ENCODE measurements around the gene CHST15. TPM values are rescaled to one million over a fixed set of nuclear protein-coding genes. Genes with fewer than 3 reads are reported as not detected.

The CHST15 gene
- total and polyA plus RNA-seq, 2 of the 13 experiments (the other 11 are each of a cell fraction or from before 2014, with no cell fraction given) = 1.4 to 94.7 TPM

- TF ChIP-seq ZNF20 (CRISPR knock-in tag; IDR thresholded peaks at IDR 0.05) = no peak
- 0 out of 2 replicates have a peak, but pooled peaks have one; percentile 43 for TF ChIP-seq ZSCAN31 (CRISPR knock-in tag; IDR thresholded peaks at IDR 0.05; ENCODE audit: low read depth)
- TF ChIP-seq SP2 (CRISPR knock-in tag; IDR thresholded peaks at IDR 0.05) = 0 out of 2 replicates have a peak, but pooled peaks have one; percentile 18
- TF ChIP-seq ZNF746 (CRISPR knock-in tag; IDR thresholded peaks at IDR 0.05) = no peak
- no peak for TF ChIP-seq ZNF598 (CRISPR knock-in tag; IDR thresholded peaks at IDR 0.05; ENCODE audit: borderline replicate concordance)
- TF ChIP-seq SP1 (IDR thresholded peaks at IDR 0.05) = no peak
- TF ChIP-seq SP1 (CRISPR knock-in tag; IDR thresholded peaks at IDR 0.05) = no peak
- TF ChIP-seq ZNF557 (CRISPR knock-in tag; IDR thresholded peaks at IDR 0.05) = no peak
- TF ChIP-seq SMC3 (IDR thresholded peaks at IDR 0.05; ENCODE audit: low read length) = peak; percentile 24
- no peak for TF ChIP-seq PPARG (CRISPR knock-in tag; conservative IDR thresholded peaks at IDR 0.05)
- TF ChIP-seq ZNF564 (CRISPR knock-in tag; IDR thresholded peaks at IDR 0.05) = no peak
- TF ChIP-seq KDM4B (CRISPR knock-in tag; IDR thresholded peaks at IDR 0.05) = 0 out of 2 replicates have a peak, but pooled peaks have one; percentile 28
- no peak for TF ChIP-seq RARG (CRISPR knock-in tag; IDR thresholded peaks at IDR 0.05; ENCODE audit: low read depth)
- 0 out of 4 replicates have a peak, but pooled peaks of 1 of the 2 experiments have one; percentile 22 for TF ChIP-seq HMGXB4 (CRISPR knock-in tag; IDR thresholded peaks at IDR 0.05; ENCODE audit: borderline replicate concordance in 1 of 2, low read depth in 1 of 2)
- TF ChIP-seq GMEB1 (CRISPR knock-in tag; IDR thresholded peaks at IDR 0.05; ENCODE audit: borderline replicate concordance) = no peak
- TF ChIP-seq ZNF44 (CRISPR knock-in tag; IDR thresholded peaks at IDR 0.05) = no peak
- no peak for TF ChIP-seq U2AF2 (IDR thresholded peaks at IDR 0.05; ENCODE audit: low read depth, low read length)
- no peak for TF ChIP-seq MAZ (IDR thresholded peaks at IDR 0.05; ENCODE audit: borderline replicate concordance, low read depth, low read length)
- TF ChIP-seq MAZ (CRISPR knock-in tag; IDR thresholded peaks at IDR 0.05; ENCODE audit: low read depth) = no peak
- no peak for TF ChIP-seq ZNF790 (CRISPR knock-in tag; IDR thresholded peaks at IDR 0.05; ENCODE audit: borderline replicate concordance)
- 0 out of 2 replicates have a peak, but pooled peaks have one; percentile 51 for TF ChIP-seq ZNF253 (CRISPR knock-in tag; IDR thresholded peaks at IDR 0.05; ENCODE audit: borderline replicate concordance)
- no peak for TF ChIP-seq ATF7 (IDR thresholded peaks at IDR 0.05)
- TF ChIP-seq ATF7 (CRISPR knock-in tag; IDR thresholded peaks at IDR 0.05) = no peak
- TF ChIP-seq SP4 (CRISPR knock-in tag; IDR thresholded peaks at IDR 0.05) = no peak
Measured at GRCh38 chr10:123995461-123996131, 97.8 kb downstream of the CHST15 start (continued).

Data from HepG2 (cell line).